HG03520 (cell line): ENCODE measurements around the gene AHDC1.

ENCODE experiments used
- ATAC-seq: cut with Tn5 transposase; IDR thresholded peaks from one replicate; pipeline ENCODE4 v1.9.1; 2021; ENCODE audit warnings: mild to moderate bottlenecking, moderate library complexity; ENCODE audit not compliant: unreplicated experiment

AHDC1 gene

DNA sequence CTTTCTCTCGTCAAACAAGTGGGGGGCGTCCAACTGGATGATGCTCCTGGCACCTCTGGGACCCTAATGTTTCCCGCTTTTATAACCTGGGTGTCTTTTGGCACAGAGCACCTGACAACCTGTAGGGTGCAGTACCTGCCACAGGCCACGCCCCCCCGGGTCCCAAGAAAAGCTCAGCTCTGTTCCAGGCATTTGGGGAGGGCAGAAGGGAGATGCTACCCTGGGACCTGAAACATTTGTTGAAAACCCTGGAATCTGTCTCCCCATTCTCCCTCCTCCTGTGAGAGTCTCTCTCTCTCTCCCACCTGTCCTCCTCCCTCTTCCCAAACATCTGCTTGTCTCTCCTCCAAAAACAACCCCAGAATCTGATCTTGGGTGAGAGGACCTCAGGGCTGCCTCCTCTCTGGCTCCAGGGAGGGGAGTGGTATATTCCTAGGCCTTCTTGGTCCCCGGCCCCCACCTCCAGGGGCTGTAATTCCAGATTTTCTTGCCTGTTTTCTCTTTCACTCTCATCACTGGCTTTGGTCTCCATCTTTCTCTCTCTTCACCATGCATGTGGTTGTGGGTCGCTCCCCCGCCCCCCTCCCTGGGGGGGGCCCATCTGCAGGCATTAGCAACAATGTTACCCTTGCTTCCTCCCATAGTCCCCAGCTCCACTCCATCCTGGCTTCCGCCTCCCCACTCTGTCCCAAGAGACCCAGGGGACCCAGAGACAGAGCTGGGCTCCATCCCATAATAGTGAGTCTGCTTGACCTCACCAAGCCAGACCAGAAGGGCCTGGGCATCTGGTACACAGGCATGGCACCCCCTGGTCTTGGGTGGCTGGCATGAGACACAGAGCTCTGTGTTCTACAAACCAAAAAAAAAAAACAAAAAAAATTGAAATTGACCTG is 4.1 kb downstream of the AHDC1 start:
- no peak for ATAC-seq

DNA sequence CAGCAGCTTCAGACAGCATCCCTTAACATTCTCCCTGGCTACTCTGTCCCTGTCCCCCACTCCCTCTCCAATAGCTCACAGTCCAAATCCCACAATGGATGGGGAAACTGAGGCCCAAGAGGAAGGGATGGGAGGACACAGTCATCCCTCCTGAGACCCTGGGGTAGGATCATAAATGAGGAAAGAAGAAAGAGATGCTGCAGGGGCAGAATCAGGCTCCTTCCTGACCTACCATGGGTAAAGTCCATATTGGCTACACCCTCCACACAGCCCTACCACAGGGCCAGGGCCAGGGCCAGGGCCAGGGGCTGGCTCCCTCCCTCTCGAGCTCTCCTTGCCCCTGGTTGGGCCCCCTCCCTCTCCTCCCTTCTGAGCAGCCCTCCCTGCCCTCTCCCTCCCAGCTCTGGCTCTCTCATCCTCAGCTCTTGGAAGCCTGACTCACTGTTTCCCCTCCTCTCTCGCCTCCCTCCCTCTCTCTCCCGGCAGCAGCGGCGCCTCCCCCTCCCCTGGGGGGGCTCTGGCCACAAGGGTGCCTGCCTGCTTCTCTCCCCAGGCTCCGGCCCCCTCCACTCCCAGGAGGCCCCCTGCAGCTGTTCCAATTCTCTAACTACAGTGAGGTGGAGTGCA is 4.9 kb downstream of the AHDC1 start:
- ATAC-seq = no peak

DNA sequence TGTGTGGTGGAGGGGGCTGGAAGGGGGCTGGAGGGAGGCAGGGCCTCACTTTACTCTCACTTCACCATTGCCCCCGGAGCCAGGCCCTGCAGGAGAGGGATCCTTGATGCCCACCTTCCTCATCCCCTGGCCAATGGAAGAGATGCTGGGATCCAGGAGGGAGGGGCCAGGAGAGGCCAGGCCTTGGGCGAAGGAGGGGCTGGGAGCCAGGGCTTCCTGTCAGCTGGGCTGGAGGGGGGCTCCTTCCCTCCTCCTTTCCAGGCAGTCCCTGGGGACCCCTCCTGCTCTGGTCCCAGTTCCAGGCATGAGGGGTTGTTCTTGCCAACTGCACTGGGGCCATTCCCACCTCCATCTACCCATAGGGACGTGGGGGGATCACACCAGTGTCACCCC is 5.7 kb downstream of the AHDC1 start:
- ATAC-seq = no peak

DNA sequence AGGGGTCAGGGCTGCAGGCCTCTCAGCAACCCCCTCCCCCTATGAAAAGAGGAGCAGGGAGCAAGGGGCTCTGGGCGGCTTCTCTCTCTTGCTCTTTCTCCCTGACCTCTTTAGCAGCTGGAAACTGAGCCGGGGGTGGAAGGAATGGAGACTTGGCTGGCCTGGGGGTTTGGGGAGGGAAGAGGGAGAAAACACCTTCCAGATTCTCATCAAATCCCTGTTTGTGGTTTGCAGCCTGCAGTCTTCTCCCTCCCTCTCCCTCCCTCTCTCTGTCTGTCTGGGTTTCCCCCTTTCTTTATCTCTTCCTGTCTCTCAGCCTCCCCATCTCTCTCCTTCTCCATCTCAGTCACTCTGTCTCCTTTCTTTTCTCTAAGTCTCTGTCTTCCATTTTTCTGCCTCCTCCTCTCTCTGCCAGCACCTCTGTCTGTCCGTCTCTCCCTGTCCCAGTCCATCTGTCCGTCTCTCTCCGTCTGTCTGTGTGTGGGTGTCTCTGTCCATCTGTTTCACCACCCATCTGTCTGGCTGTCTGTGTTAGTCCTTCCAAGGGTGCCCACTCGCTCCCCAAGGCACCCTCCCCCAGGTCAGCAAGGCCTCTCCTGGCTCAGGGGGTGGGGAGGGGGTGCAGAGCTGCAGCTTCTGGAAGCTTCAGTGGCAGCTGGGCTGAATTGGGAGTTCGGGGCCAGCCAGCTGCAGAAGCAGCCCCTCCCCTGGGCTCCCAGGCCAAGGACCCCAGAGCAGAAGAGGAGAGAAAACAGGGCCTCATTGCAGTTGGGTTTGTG is 6.2 kb downstream of the AHDC1 start:
- no peak for ATAC-seq

DNA sequence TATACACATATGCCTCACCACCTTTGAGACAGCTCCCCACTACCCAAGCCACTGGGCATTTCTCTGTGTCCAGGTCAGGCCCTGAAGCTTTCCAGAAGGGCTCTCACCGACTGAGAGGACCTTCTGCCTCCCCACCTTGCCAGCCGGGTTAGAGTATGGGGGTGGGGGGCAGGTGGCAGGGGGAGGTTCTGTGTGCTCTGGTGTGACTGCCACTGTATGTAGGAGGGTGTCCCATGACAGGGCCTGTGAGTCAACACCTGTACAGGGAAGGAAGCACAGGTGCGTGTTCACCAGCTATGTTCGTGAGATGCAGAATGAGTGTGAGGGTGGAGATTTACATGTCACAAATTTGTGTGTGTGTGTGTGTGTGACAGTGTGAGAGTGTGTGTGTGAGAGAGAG is 7.0 kb downstream of the AHDC1 start:
- no peak for ATAC-seq

DNA sequence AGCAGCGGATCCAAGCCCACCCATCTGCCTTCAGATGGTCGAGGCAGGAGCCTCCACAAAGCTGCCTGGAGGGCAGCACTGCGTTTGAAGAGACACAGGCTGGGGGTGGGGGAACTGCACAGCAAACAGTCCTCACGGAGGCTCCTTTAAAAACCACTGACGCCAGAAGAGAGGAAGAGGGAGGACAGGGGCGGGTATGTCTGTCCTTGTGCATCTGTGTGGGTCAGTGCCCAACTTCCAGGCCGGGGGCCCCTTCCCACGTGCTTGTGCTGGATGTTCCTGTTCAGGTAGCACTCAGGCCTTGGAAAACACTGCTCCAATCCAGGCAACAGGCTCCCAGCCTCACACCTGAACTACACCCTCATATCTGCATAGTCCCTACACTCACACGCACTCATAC is 7.7 kb downstream of the AHDC1 start:
- no peak for ATAC-seq

DNA sequence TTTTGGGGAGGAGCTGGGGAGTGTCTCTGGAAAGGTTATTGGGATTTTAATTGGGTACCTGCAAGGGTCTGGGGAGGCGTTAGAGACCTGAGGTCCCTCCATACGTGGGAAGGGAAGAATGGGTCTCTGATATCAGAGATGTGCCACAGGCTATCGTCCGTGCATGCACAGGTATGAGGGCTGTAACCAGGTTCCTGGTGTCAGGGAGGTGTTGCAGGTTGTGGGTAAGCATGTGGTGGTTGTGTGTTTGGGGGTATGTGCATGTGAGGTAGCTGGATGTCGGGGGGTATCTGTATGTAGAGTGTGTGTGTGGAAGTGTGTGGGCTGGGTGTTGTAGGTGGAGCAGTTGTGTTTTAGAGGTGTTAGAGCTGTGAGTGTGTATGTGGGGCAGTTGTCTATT is 8.3 kb downstream of the AHDC1 start:
- ATAC-seq = no peak

DNA sequence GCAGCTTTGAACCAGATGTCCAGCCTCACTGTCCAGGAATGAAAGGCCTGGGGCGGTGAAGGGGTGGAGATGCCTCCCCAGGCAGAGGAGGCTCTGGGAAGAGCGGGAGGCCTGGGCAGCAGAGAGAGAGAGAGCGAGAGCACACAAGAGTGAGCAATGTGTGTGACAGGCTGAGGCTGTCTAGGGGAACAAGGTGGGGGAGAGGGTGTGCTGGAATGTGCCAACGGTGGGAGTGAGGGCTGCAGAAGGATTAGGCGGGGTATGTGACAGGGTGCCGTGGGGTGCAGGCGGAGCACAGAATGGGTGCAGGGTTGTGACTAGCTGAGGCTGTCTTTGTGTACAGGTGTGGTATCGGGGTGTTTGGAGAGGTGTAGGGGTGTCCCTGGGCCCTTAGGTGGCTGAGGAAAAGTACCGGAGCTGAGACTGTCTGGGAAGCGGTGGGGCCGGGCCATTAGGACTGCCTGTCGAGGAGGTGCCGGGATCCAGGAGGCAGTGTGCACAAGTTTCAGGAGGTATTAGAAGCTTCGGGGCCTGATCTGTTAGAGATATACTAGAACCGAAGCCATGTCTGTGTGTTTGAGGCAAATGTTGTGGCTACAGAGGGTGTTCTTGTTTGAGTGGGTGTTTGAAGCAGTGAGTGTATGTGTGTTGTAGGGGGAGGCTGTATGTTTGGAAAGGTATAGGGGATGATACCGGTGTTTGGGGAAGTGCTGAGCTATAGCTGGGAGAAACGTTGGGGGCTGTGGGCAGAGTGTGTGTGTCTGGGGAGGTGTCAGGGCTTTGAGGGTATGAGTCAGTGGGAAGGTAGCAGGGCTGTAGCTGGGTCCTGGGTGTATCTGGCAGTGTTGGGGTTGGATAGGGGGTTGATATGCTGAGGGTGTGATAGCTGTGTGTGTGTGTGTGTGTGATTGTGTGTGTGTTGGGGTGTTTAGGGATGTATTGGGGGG is 9.1 kb downstream of the AHDC1 start:
- ATAC-seq = no peak

DNA sequence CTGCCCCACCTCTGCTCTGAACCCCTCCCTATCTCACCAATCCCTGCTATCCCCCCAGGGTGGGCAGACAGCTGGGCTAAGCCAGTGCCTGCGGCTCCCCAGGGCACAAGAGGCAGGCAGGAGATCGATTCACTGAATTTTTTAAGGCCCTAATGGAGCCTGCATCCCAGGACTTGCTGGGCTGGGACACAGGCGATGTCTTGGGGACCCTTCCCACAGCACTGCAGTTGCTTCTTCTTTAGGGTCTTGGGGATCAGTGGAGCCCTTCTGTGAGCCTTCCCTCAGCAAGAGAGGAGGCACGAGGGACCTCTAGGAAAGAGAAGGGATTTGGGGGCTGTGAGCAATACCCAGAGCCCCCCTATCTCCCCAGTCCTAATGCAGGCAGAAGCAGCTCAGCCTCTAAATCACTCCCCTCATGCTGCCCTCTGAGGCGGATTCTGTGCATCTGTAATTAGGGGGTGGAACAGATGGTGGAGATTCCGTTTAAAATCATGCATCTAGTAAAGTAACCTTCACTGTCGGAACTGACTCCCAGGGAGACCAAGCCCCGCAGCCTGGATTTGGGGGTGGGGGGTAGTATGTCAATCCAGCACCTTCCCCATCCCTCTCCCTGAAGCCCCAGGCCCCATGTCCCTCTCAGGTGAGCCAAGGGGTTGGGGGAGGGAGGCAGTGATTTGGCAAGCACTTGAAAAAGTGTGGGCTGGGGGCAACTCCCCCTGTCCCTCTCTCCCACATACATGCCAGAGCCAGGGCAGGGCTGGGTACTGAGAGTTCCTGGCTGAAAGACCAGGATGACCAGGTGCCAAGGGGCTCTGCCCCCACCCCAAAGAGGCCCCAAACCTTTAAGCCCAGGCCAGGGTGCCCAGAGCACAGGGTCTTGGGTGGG is 10.0 kb downstream of the AHDC1 start:
- no peak for ATAC-seq

DNA sequence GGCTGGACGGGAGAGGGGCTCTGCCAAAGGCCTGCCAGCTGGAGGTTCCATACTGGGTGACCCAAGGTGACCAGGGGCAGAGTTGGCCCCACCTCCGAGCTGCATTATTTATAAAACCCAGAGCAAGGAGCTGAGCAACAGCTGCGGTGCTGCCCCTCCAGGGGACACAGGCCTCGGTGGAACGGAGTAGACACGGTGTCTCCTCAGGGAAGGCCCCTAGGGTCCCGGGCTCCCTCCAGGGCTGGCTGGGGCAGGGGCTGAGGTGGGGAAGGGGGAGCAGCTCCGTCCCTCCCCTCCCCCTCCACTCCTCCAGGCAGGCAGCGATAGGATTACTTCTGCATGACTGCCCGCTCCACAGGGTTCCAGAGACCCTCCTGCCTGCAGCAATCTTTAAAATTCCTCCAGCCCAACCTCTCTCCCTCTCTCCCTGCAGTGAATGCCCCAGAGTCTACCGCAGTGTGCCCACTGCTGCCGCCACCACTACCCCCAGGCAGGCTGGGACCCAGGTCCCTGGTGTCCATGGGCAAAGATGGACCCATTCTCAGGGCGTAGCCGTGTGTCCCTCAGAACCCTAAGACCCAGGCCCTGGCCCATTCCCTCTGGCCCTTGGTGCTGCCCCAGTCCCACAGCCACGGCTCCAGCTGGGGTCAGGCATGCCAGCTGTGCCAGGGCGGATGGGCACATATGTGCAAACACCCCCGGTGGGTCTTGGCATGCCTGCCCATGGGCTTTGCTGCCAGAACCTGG is 10.8 kb downstream of the AHDC1 start:
- no peak for ATAC-seq

DNA sequence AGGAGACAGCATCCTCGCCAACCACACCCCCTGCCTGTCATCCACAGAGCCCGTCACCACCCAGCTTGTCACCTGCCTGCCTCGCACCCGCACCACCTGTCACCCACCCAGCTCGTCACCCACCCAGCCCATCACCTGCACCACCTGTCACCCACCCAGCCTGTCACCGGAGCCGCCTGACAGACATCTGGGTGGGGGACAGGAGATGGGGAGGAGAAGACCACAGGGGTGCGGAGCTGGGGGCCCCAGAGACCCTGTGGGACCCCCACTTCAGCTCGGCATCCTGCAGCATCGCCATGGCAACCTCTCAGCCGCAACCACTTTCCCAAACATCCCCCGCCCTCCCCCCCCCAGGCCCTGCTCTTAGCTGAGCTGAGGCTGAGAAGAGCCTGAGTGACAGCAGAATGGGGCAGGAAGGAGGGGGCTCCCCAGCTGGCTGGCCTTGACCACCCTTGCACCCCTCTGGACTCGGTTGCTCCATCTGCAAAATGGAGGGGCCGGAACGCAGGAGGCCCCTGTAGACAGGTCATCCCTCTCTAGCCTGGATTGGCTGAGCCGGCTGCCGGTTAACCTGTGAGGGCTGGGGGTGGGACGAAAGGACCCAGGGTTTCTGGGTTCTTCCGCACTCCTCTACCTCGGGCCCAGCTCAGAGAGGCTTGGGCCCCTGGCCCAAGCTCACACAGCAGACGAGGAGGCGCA is 11.6 kb downstream of the AHDC1 start:
- no peak for ATAC-seq

DNA sequence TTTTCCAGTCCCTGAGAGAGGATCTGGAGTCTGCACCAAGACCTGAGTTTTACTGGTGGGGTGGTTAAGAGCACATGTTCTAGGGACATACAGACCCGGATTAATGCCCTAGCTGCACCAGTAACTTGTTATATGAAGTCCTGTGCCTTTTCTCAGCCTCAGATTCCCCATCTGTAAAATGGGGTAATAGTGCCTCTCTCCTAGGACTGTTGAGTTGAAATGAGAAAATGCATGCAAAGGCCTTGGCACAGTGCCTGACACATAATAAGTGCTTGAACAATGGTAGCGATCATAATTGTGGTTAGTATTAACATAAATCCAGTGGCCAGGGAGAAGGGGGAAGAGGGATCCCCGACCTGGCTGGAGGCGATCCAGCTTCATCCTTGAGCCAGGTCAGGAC is 12.3 kb downstream of the AHDC1 start:
- ATAC-seq = no peak

DNA sequence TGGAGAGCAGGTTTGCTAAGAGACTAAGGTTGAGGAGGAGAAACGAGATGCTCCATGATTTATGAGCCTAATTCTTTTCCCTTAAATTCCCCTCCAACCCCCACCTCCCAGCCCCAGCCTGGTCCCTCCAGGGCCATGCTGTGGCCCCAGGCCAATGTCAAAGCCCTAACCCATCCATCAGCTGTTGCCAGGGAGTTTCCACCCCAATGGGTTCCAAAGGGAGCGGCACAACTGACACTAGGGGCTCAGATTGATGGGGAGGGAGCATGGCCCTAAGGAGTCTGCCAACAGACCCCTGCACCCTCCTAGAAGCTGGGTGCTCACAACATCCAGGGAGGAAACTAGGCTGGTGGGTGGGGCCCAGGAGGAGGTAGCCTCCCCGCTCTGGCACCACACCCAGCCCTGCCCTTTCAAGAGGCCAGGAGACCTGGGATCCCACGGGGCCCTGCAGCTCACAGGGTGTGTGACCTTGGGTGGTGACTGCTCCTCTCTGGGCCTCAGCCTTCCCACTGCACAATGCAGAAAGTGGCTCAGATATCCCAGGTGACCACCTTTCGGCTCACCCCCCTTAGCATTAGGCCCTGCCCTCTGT is 12.9 kb downstream of the AHDC1 start:
- ATAC-seq = no peak

DNA sequence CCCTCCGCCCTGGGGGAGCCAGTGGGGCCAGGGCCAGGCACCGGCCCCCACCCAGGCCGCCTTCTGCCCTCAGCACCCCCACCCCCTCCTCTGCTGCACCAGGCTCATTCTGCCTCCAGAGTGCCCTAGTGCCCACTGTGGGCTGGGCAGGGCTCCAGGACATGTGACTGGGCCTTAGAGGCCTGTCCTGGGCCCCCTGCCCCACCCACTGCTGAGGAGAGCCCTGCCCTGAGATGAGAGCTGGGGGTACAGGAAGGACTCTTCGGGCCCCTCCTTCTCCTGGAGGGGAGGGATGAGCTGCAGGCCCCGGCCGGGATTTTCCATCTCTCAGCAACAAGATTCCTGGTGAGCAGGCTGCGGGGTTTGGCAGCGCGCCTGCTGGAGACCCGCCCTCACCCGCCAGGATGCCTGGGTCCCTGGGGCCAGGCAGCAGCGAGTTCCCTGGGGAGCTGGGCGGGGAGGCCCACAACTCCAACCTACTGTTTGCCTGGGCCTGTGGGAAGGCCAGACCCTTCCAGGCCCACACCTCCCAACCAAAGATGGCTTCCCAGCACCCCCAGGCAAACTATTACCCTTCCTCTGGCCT is 14.0 kb downstream of the AHDC1 start:
- ATAC-seq = no peak

DNA sequence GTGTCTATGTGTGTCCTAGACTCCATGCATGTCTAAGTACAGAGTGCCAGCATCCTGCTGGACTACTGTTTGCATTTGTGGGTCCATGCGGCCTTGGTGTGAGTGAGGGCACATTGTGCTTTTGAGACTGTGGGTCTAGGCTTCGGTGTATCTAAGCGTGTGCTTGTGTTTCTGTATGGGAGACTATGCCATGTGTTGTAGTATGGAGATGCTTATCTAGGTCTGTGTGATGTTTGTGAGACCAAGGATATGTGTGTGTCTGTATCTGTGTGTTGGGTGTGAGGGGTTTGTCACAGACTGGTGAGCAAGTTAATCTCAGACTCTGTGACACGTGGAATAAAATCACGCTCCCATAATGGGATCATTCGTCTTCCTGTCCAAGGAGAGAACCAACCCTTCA is 14.5 kb downstream of the AHDC1 start:
- no peak for ATAC-seq

DNA sequence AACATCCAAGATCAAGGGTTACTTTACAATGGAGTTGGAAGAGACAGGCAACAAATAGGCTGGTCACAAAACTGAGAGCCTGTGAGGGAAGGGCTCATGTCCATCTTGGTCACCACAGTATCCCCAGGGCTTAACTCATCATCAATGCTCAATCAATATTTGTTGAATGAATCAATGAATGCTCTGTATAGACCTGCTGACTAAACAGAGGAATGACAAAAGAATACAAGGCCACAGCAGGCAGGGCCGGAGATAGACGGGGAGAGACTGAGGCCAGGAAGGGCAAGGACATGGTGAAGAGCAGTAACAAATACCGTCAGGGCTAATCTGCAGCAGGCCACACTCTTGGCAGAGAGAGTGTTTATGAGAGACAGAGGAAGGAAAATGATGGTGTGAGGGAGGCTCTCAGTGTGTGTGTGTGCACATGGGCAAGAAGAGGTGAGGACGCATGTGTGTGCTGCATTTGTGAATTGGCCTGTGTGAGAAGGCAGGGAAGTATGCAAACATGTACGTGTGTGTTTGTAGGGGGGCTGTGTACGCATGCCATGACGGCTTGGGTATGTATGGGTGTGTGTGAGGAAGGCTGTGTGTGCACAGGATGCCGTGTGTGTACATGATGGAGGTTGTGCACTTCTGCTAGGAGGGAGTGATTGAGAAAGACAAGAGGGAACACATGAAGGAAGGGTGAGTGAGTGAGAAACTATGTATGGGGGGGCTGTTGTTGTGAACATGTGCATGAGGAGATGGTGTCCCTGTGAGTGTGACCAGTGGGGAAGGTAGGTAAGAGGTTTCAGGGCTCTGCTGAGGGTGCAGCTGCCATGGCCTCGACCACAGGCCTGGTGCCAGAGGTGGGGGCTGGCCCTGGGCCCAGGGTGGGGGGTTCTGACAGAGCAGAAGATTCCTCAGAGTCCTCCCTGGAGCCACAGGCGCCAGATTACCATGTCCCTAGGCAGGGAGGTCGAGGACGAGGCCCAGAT is 15.4 kb downstream of the AHDC1 start:
- ATAC-seq = no peak
